ENCODE results near the gene ZMIZ1.

GRCh38 chr10:79149345-79149661 lies 80.5 kb downstream of the ZMIZ1 start:
- TF ChIP-seq CTCF (IDR thresholded peaks at IDR 0.05; ENCODE audit: low read depth, low read length) = no peak
- no peak for TF ChIP-seq POLR2A (IDR thresholded peaks at IDR 0.05; ENCODE audit: extremely low read depth, insufficient read length)

All from NB4 (cell line).